PFSK-1 (cell line): ENCODE results near the gene ADRM1.

Experiments
- FOXP2 ChIP-seq: optimal IDR thresholded peaks from 2 replicates; pipeline ENCODE3; 2011; ENCODE audit warnings: borderline replicate concordance, control low read depth, inconsistent platforms; ENCODE audit not compliant: insufficient read depth; ENCODE audit errors: extremely low read length, extremely low read depth
- POLR2AphosphoS5 ChIP-seq: IDR thresholded peaks from 2 replicates; pipeline ENCODE4 v1.6.1; 2012; ENCODE audit warnings: low read depth, mild to moderate bottlenecking, control low read depth, low read length, moderate library complexity
- REST ChIP-seq, 2 experiments: IDR thresholded peaks; 2 replicates each; pipeline versions ENCODE4 v1.6.1 to v1.8.0; 2011 to 2012; ENCODE audit warnings: low read depth in 2 of 2, low read length in 2 of 2, control low read depth in 1 of 2, inconsistent platforms in 1 of 2, mild to moderate bottlenecking in 1 of 2, moderate library complexity in 1 of 2; ENCODE audit not compliant: insufficient read depth in 1 of 2
- SIN3A ChIP-seq: IDR thresholded peaks from 2 replicates; pipeline ENCODE4 v1.6.1; 2012; ENCODE audit warnings: mild to moderate bottlenecking, low read length, moderate library complexity, borderline replicate concordance; ENCODE audit not compliant: insufficient read depth
- TAF1 ChIP-seq: IDR thresholded peaks from 2 replicates; pipeline ENCODE4 v1.6.1; 2012; ENCODE audit warnings: low read length, control low read depth, borderline replicate concordance; ENCODE audit not compliant: insufficient read depth

Gene ADRM1

GRCh38 chr20:62266851-62267250 lies 35.9 kb upstream of the ADRM1 start:
- TF ChIP-seq TAF1 (no peak), FOXP2 (no peak), REST (IDR thresholded peaks at IDR 0.05; ENCODE audit: insufficient read depth in 1 of 2, low read depth in 2 of 2, low read length in 2 of 2) (no peak)

DNA sequence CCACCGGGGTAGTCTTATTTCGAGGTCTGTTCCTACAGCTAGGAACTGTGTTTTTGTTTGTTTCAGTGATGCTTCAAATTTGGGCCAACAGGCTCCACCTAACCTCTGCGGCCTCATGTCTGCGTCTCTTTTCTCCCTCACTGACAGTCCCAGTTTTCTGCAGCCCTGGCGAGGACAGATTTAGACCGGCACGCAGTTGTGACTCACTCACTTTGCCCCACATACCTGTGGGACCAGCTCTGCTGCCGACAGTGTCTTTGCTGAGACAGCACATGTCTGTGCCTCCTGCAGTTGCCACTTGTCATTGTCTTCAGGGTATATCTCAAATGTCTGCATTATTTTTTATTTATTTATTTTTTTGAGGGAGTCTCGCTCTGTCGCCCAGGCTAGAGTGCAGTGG lies 35.3 kb upstream of the ADRM1 start:
- TF ChIP-seq SIN3A = no peak
- TF ChIP-seq FOXP2 = no peak
- no peak for TF ChIP-seq POLR2AphosphoS5
- no peak for TF ChIP-seq REST (IDR thresholded peaks at IDR 0.05; ENCODE audit: insufficient read depth in 1 of 2, low read depth in 2 of 2, low read length in 2 of 2)
- no peak for TF ChIP-seq TAF1

GRCh38 chr20:62268228-62268900 lies 34.4 kb upstream of the ADRM1 start:
- TF ChIP-seq REST (IDR thresholded peaks at IDR 0.05; ENCODE audit: insufficient read depth in 1 of 2, low read depth in 2 of 2, low read length in 2 of 2) = no peak
- no peak for TF ChIP-seq TAF1
- TF ChIP-seq FOXP2 = no peak
- TF ChIP-seq SIN3A = no peak
- no peak for TF ChIP-seq POLR2AphosphoS5

DNA sequence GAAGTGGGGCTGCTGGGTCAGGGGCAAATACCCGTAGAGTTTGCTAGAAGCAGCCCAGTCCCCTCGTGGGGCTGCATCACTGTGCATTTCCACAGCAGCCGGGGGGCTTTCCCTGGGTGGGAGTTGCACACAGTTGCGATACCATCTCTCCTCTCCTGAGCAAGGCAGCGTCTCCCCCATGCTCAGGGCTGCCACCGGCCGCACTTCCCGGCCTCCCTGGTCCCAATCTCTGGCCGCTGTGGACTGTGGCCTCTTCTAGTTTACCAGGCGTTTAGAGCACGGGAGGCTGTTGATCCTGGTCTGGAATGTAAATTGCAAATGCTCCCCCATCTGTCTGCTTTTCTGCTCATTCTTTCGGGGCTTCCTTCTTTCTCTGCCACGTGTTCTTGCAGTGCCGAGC lies 33.4 kb upstream of the ADRM1 start:
- TF ChIP-seq REST (IDR thresholded peaks at IDR 0.05; ENCODE audit: insufficient read depth in 1 of 2, low read depth in 2 of 2, low read length in 2 of 2) (no peak), FOXP2 (no peak), SIN3A (no peak), TAF1 (no peak), POLR2AphosphoS5 (no peak)

GRCh38 chr20:62269871-62270270 lies 32.9 kb upstream of the ADRM1 start:
- TF ChIP-seq SIN3A = no peak
- no peak for TF ChIP-seq TAF1
